ENCODE results near the gene NADSYN1. TPM values are rescaled to one million over a fixed set of nuclear protein-coding genes. Genes with fewer than 3 reads are reported as not detected.

NADSYN1 gene
- total RNA-seq, 1 donor from 2014 or later, result 45.1 TPM

GRCh38 chr11:71502026-71502425, 49.0 kb downstream of the NADSYN1 start:
- no peak for DNase-seq (ENCODE audit: low read depth, low spot score)
- peaks cover 9% of the 10 kb centered on the region for H3K4me1 Mint-ChIP-seq
- no peaks in the 10 kb centered on the region for H3K9me3 Mint-ChIP-seq
- H3K27ac Mint-ChIP-seq (ENCODE audit: unreplicated experiment), result no peak overlapping the region
- H3K27me3 Mint-ChIP-seq (ENCODE audit: low read depth), result no peaks in the 10 kb centered on the region
- TF ChIP-seq CTCF (conservative IDR thresholded peaks at IDR 0.05), result no peak
- no peak overlapping the region for H3K4me3 Mint-ChIP-seq
- peaks cover 21% of the 10 kb centered on the region for H3K36me3 Mint-ChIP-seq (ENCODE audit: low read depth)

- peaks cover under 1% of the 10 kb centered on the region for H3K9me3 Mint-ChIP-seq
- no peak for DNase-seq (ENCODE audit: low read depth, low spot score)
- H3K36me3 Mint-ChIP-seq (ENCODE audit: low read depth), result peaks cover 24% of the 10 kb centered on the region
- no peaks in the 10 kb centered on the region for H3K27me3 Mint-ChIP-seq (ENCODE audit: low read depth)
- no peak overlapping the region for H3K4me3 Mint-ChIP-seq
- no peak for TF ChIP-seq CTCF (conservative IDR thresholded peaks at IDR 0.05)
- H3K27ac Mint-ChIP-seq (ENCODE audit: unreplicated experiment), result no peak overlapping the region
- peaks cover 9% of the 10 kb centered on the region for H3K4me1 Mint-ChIP-seq
These were observed 50.0 kb downstream of the NADSYN1 start for GRCh38 chr11:71502871-71503435.

GRCh38 chr11:71504531-71504930, 51.5 kb downstream of the NADSYN1 start:
- DNase-seq (ENCODE audit: low read depth, low spot score), result no peak
- Mint-ChIP-seq H3K36me3 (ENCODE audit: low read depth) (peaks cover 33% of the 10 kb centered on the region), H3K27me3 (ENCODE audit: low read depth) (no peaks in the 10 kb centered on the region), H3K27ac (ENCODE audit: unreplicated experiment) (no peak overlapping the region), H3K9me3 (peaks cover 12% of the 10 kb centered on the region), H3K4me1 (peaks cover 9% of the 10 kb centered on the region), H3K4me3 (no peak overlapping the region)
- TF ChIP-seq CTCF (conservative IDR thresholded peaks at IDR 0.05), result no peak

- H3K36me3 Mint-ChIP-seq (ENCODE audit: low read depth), result peaks cover 38% of the 10 kb centered on the region
- H3K4me1 Mint-ChIP-seq, result peaks cover 9% of the 10 kb centered on the region
- H3K4me3 Mint-ChIP-seq, result no peak overlapping the region
- peak overlapping the region; percentile 19 for H3K27ac Mint-ChIP-seq (ENCODE audit: unreplicated experiment)
- H3K9me3 Mint-ChIP-seq, result peaks cover 16% of the 10 kb centered on the region
- no peak for DNase-seq (ENCODE audit: low read depth, low spot score)
- no peaks in the 10 kb centered on the region for H3K27me3 Mint-ChIP-seq (ENCODE audit: low read depth)
- no peak for TF ChIP-seq CTCF (conservative IDR thresholded peaks at IDR 0.05)
These were observed 52.0 kb downstream of the NADSYN1 start for GRCh38 chr11:71505001-71505400.

GRCh38 chr11:71505781-71506180, 52.8 kb downstream of the NADSYN1 start:
- Mint-ChIP-seq H3K27me3 (ENCODE audit: low read depth) (no peaks in the 10 kb centered on the region), H3K36me3 (ENCODE audit: low read depth) (peaks cover 33% of the 10 kb centered on the region), H3K4me3 (no peak overlapping the region), H3K4me1 (peaks cover 9% of the 10 kb centered on the region), H3K27ac (ENCODE audit: unreplicated experiment) (no peak overlapping the region), H3K9me3 (peaks cover 19% of the 10 kb centered on the region)
- TF ChIP-seq CTCF (conservative IDR thresholded peaks at IDR 0.05), result no peak
- no peak for DNase-seq (ENCODE audit: low read depth, low spot score)
